ENCODE data around the gene HLF. TPM values are rescaled to one million over a fixed set of nuclear protein-coding genes. Genes with fewer than 3 reads are reported as not detected.
A peak's percentile ranks its signal among the peaks of the same experiment; 100 is the strongest.

The HLF gene
- total and polyA plus RNA-seq, 4 donors = 8.0 to 59.3 (median 24.6) TPM

GRCh38 chr17:55266051-55266957 lies 1.5 kb downstream of the HLF start:
- TF ChIP-seq JUND (IDR thresholded peaks at IDR 0.05) (no peak), EGR1 (IDR thresholded peaks at IDR 0.05; ENCODE audit: low read depth in 2 of 2) (no peak), RXRA (IDR thresholded peaks at IDR 0.05) (peak in 1 of 2 donors; percentile 18), GABPA (IDR thresholded peaks at IDR 0.05 in 1 of 2, conservative IDR thresholded peaks at IDR 0.05 in 1 of 2) (no peak), MAX (IDR thresholded peaks at IDR 0.05) (no peak), RAD21 (IDR thresholded peaks at IDR 0.05) (peak in 1 of 2 donors; percentile 15), HNF4A (conservative IDR thresholded peaks at IDR 0.05) (no peak), HNF4G (IDR thresholded peaks at IDR 0.05) (no peak), SP1 (IDR thresholded peaks at IDR 0.05) (no peak)
- DNase-seq (ENCODE audit: low spot score) = no peak
- 8% methylated on average over 25 of the region's 25 CpGs for WGBS
- Histone ChIP-seq H3K4me1 (ENCODE audit: control insufficient read depth in 4 of 4, insufficient read depth in 4 of 4, low read length in 3 of 4) (peaks cover 2 to 27% (median 13%) of the 10 kb centered on the region in 4 donors), H3K27me3 (ENCODE audit: control insufficient read depth in 4 of 4, insufficient read depth in 4 of 4, low read length in 3 of 4) (no peaks in the 10 kb centered on the region), H3K9ac (ENCODE audit: low read depth in 1 of 2, low read length in 2 of 2) (peak overlapping the region; percentile 7 to 85), H3K27ac (ENCODE audit: low read depth in 1 of 2, low read length in 2 of 2) (peak overlapping the region; percentile 67 to 85), H3K9me3 (ENCODE audit: control insufficient read depth in 4 of 4, low read length in 3 of 4) (no peaks in the 10 kb centered on the region), H3K4me3 (ENCODE audit: low read depth in 1 of 3, low read length in 3 of 3) (peak overlapping the region; percentile 60 to 74 (median 73)), H3K36me3 (ENCODE audit: control insufficient read depth in 4 of 4, insufficient read depth in 3 of 4, low read depth in 1 of 4, low read length in 3 of 4) (no peaks in the 10 kb centered on the region)

GRCh38 chr17:55266958-55267688 lies 2.4 kb downstream of the HLF start:
- DNase-seq (ENCODE audit: low spot score) = no peak
- H3K27ac ChIP-seq (ENCODE audit: low read depth in 1 of 2, low read length in 2 of 2) = peak overlapping the region; percentile 67 to 85
- H3K27me3 ChIP-seq (ENCODE audit: control insufficient read depth in 4 of 4, insufficient read depth in 4 of 4, low read length in 3 of 4) = no peaks in the 10 kb centered on the region
- H3K4me3 ChIP-seq (ENCODE audit: low read depth in 1 of 3, low read length in 3 of 3) = peak overlapping the region; percentile 60 to 81 (median 74)
- H3K36me3 ChIP-seq (ENCODE audit: control insufficient read depth in 4 of 4, insufficient read depth in 3 of 4, low read depth in 1 of 4, low read length in 3 of 4) = no peaks in the 10 kb centered on the region
- peak overlapping the region; percentile 63 to 99 for H3K9ac ChIP-seq (ENCODE audit: low read depth in 1 of 2, low read length in 2 of 2)
- H3K9me3 ChIP-seq (ENCODE audit: control insufficient read depth in 4 of 4, low read length in 3 of 4) = no peaks in the 10 kb centered on the region
- 13% methylated on average over 3 of the region's 3 CpGs for WGBS
- peaks cover 2 to 32% (median 17%) of the 10 kb centered on the region in 4 donors for H3K4me1 ChIP-seq (ENCODE audit: control insufficient read depth in 4 of 4, insufficient read depth in 4 of 4, low read length in 3 of 4)
- TF ChIP-seq MAX (IDR thresholded peaks at IDR 0.05) (peak; percentile 54), ZBTB33 (IDR thresholded peaks at IDR 0.05) (peak; percentile 41), EGR1 (IDR thresholded peaks at IDR 0.05; ENCODE audit: low read depth in 2 of 2) (peak in 1 of 2 donors; percentile 11), RAD21 (IDR thresholded peaks at IDR 0.05) (peak; percentile 40 to 48), YY1 (IDR thresholded peaks at IDR 0.05) (no peak), ATF3 (IDR thresholded peaks at IDR 0.05) (no peak), HNF4G (IDR thresholded peaks at IDR 0.05) (peak; percentile 16), FOXA2 (IDR thresholded peaks at IDR 0.05) (peak; percentile 91), RXRA (IDR thresholded peaks at IDR 0.05) (peak in 1 of 2 donors; percentile 64), HNF4A (conservative IDR thresholded peaks at IDR 0.05) (peak; percentile 45 to 64), CTCF (IDR thresholded peaks at IDR 0.05; ENCODE audit: low read depth, low read length, missing input control) (no peak), TAF1 (conservative IDR thresholded peaks at IDR 0.05) (peak; percentile 76), NR2F2 (IDR thresholded peaks at IDR 0.05) (no peak), GABPA (IDR thresholded peaks at IDR 0.05 in 1 of 2, conservative IDR thresholded peaks at IDR 0.05 in 1 of 2) (no peak), REST (IDR thresholded peaks at IDR 0.05) (peak; percentile 69), FOXA1 (IDR thresholded peaks at IDR 0.05) (peak; percentile 65), SP1 (IDR thresholded peaks at IDR 0.05) (peak; percentile 34), JUND (IDR thresholded peaks at IDR 0.05) (no peak)

All from liver (tissue), 9 donors.